GM18951 (cell line): ENCODE results near the gene SLC5A6.

Experiments
- POLR2A ChIP-seq: IDR thresholded peaks from 4 replicates; pipeline ENCODE4 v1.6.1; 2011; ENCODE audit warnings: mild to moderate bottlenecking; ENCODE audit not compliant: insufficient read length, insufficient read depth; ENCODE audit errors: extremely low read depth
- in situ Hi-C: fragments of 300-500 bp; cut with MboI; formaldehyde crosslinking; loops from one replicate; pipeline ENCODE4 v1.12.0; 2022; ENCODE audit warnings: low sequenced_read_pairs, mixed read lengths, inconsistent platforms; ENCODE audit not compliant: unreplicated experiment

Gene SLC5A6

DNA sequence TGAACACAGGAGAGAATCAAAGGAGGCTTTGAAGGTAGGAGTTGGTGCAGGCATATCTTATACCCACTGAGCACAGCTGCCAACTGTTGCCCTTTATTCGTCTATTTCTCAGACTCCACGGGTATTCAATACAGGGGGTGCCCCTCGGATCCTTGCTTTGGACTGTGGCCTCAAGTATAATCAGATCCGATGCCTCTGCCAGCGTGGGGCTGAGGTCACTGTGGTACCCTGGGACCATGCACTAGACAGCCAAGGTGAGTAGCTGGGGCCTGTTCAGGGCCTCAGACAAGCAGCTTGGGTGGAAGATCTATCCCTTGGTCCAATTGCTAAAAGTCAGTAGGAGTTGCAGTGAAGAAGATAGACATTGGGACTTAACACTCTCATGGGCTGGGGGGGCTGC is 10.3 kb upstream of the SLC5A6 start:
- in situ Hi-C loops = no loop called here
- TF ChIP-seq POLR2A = no peak

DNA sequence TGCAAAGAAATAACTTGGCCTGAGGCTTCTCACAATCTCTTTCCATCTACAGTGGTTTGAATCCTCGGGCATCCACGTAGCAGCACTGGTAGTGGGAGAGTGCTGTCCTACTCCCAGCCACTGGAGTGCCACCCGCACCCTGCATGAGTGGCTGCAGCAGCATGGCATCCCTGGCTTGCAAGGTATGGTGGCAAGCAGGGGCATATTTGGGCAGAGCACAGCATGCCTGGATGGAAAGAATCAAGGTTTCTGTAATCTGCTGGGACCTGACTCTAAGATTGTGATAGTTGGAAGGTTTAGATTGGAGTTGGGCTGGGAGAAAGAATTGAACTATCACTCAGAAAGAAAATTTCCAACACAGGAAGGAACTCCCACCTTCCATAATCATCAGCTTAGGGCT is 9.1 kb upstream of the SLC5A6 start:
- in situ Hi-C loops = no loop called here
- no peak for TF ChIP-seq POLR2A

DNA sequence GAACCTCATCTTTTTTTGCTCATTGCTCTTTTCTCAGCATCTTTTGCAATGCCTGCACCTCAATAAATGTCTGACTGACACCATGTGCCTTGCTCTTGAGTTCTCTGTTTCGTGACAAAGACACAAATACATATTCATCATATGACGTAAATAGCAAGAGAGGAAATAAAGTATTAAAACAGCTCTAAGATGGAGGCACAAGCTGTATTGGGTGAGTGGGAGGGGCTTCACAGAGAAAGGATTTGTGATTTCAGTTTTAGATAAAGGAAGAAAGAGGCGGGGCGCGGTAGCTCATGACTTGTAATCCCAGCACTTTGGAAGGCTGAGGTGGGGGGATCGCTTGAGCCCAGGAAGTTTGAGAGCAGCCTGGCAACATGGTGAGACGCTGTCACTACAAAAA is 8.0 kb upstream of the SLC5A6 start:
- in situ Hi-C loops = no loop called here
- TF ChIP-seq POLR2A = no peak

DNA sequence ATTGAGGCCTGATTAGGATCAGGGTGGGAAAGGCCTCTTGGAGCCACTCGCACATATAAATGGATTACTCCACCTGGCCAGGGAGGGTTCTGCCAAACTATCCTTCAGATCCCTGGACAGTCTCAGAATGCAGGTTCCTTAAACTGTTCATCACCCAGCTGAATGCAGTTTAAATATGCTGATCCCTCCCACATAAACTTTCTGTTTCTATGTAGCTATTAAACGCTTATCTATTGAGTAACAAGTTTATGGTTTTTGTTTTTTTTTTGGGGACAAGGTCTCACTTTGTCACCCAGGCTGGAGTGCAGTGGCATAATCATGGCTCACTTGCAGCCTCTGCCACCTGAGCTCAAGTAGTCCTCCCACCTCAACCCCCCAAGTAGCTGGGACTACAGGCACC is 7.0 kb upstream of the SLC5A6 start:
- in situ Hi-C loops = no loop called here
- TF ChIP-seq POLR2A = no peak

DNA sequence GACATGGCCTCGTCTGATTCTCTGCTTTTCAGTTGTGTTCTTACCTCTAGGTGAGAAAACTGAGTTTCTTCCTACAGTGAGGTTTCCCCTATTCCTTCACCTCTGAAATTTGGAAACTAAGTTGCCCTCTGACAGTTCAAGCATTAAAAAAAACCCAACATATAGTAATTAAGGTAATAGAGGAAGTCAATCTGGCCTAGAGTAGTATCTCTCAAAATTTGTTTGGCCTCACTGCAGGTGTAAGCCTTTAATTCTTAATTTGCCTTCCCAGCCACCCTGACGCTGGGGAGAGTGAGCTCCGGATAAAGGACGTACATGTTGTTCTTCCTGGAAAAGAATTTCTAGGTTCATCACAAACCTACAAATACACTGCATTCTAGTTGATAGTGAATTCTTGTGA is 6.5 kb upstream of the SLC5A6 start:
- in situ Hi-C loops = no loop called here

DNA sequence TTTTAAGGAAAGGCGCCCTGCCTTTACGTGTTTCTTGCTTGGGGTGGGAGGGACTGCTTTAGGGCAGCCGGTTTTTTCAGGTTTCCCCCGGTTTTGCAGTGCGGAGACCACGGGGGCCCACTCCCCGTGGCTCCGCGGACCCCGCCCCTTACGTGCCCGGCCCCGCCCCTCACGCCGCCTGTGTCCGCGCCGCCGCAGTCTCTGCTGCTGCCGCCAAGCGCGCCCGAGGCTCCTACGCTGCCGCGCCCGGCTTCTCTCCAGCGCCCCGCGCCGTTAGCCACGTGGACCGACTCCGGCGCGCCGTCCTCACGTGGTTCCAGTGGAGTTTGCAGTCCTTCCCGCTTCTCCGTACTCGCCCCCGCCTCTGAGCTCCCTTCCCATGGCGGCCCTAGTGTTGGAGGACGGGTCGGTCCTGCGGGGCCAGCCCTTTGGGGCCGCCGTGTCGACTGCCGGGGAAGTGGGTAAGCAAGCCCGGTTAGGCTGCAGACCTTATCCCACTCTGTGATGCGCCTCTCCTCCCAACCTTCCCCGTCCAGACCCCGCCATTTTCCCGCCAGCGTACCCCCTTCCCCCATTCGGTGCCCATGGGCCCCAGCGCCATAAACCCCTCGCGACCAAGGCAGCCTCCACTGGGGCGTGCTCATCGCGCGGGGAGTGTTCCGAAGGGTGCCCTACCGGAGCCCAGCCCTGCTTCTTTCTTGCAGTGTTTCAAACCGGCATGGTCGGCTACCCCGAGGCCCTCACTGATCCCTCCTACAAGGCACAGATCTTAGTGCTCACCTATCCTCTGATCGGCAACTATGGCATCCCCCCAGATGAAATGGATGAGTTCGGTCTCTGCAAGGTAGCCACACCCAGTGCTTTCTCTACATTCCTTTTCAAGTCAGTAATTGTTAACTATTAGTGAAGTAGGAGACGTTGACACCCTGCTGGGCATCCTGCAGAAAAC is 5.4 kb upstream of the SLC5A6 start, which contains the start of gene CAD:
TSS of gene CAD (plus strand) at position 197 of the 949 bp plus-strand sequence. CDS start at position 380, 183 bp downstream.
- in situ Hi-C loops = no loop called here
- TF ChIP-seq POLR2A = peak; percentile 85

More for the DNA sequence above, 6.5 kb upstream of the SLC5A6 start:
- no peak for TF ChIP-seq POLR2A

DNA sequence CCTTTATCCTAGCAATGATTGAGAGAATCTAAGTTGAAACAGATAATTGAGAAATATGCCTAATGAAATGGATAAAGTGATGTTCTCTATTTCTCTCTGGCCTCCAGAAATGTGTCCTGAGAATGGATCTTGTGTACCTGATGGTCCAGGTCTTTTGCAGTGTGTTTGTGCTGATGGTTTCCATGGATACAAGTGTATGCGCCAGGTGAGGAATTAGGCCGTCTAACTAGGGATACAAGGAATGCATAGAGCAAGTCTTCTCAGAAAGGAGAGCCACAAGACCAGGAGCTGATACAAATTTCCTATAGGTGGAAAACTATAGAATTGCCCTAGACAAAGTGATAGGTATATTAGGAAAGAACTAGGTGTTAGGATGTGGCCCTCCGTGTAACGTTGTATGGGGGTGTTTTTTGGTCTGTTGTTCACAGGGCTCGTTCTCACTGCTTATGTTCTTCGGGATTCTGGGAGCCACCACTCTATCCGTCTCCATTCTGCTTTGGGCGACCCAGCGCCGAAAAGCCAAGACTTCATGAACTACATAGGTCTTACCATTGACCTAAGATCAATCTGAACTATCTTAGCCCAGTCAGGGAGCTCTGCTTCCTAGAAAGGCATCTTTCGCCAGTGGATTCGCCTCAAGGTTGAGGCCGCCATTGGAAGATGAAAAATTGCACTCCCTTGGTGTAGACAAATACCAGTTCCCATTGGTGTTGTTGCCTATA is 4.5 kb upstream of the SLC5A6 start:
- in situ Hi-C loops = no loop called here
- TF ChIP-seq POLR2A = no peak

DNA sequence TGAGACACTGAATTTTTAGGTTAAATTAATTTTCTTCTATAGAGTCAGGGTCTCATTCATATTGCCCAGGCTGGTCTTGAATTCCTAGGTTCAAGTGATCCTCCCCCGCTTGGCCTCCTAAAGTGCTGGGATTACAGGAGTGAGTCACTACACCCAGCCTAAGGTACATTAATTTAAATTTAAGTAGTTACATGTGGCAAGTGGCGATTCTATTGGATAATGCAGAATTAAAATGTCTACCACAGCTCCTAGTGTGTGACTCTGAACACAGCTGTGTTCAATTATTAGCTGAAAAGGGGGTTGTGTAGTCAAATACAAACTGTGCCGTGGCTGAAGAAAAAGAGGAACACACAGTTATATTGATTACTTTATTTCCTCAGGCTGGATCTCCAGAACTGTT is 2.9 kb upstream of the SLC5A6 start:
- TF ChIP-seq POLR2A = no peak

DNA sequence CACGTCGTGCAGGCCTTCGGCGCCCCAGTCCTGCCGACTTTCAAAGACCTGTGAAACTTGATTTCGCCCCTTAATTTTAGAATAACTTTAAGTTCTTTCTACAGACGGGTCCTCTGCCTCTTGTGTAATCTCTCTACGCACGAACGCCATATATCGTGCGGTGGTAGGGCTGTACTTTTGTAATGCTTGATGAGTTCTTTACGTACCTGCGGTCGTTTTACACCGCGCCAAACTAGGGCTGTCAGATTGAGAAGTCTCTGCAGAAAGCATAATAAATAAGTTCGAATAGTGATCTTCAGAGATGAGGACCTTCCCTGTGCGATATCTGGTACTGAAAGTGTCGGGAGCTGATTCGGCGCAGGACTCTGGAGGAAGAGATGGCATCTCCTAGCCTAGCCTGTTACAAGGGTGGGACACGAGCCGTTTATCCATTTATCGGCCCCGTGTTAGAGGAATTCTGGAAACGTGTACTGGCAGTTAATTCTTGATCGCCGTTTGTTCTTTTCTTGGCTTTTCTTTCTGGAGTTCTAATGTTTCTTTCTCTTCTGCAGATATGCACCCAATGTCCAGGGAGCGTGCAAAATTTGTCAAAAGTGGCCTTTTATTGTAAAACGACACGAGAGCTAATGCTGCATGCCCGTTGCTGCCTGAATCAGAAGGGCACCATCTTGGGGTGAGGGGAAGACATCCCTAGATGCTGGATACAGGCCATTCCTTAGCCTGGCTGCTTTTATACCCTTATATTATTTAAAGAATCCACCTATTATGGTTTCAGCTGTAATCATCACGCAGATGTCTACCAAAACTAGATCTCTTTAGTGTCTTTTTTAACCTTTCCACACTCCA is 781 bp upstream of the SLC5A6 start:
- TF ChIP-seq POLR2A = no peak
- in situ Hi-C loops = no loop called here

More for the DNA sequence above, 2.9 kb upstream of the SLC5A6 start:
- in situ Hi-C loops = no loop called here

DNA sequence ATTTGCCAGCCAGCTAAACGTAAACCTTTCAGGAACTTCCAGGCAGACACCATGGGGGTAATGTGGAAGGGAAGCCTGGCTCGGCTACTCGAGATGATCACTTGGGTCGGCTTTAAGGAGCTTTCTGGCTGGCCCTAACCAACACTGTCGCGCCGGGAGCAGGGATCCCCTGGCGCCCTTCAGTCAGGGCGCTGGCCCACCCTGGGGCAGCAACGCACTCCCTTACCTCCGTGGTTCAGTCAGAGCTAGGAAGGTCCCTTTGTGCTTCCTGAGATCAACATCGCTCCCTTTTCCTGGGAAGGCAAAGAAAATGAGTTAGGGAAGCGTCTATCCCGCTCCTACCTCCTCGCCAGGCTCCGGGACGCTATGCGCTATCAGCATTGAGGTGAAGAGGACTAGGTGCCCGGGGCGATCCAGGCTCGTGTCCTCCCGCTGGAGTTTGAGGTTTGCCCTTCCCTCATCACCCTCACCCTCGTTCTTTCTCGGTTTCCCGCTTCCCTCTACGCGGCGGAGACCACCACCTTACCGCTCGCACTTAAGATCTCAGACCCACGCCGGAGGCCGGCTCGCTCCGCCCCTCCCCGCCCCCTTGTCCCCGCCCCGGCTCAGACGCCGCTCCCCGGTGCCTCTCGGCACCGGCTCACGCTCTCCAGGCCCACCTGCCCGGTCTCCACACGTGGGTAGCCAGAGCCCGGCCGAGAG is 676 bp downstream of the SLC5A6 start:
- TF ChIP-seq POLR2A = no peak
- in situ Hi-C loops = no loop called here

DNA sequence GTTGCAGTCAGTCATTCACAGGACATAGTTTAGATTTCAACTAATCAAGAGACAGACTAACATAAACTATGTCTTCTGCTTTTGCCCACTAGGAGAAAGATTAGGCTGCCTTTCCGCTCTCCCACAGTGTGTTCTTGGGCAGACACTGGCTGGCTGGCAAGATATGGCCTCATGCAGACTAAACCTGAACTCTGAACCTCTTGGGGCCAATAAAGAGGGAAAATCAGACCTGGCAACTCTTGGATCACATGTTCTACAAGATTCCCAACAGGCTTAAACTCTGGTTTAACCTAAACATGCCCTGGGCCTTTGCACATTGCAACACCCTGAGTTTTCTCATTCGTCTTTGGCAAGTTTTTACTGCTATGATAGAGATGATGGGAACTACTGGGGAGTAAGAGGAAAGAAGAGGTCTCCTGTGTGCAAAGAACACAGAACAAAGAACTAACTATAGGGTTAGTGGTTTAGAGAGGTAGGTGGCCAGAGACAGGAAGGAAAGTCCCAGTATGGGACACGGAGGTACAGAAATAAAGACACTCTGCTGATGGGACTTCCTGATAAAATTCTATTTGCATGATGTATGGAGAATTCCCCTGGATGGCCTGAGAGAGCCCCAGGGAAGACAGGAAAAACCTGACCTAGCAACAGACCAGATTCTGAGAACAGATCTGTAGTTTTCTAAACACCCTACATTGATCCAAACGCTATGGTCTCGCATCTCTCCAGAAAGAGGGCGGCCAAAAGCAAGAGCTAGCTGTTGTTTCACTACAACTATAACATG is 2.3 kb downstream of the SLC5A6 start:
- in situ Hi-C loops = no loop called here
- TF ChIP-seq POLR2A = no peak
